NCI-H146 treated with DMSO at 0.1 percent for 48 hours (cell line): ENCODE results near the gene BOLA3.
"Not testable (repeated sequence)": the region's sequence is repeated elsewhere in the genome, so short reads cannot be mapped to it uniquely, and the experiment has no call there.

Experiments used
- DNase-seq: peaks from one replicate; lab custom pipeline; 2025; ENCODE audit not compliant: unreplicated experiment; lab: John Stamatoyannopoulos, UW

Gene BOLA3

DNA sequence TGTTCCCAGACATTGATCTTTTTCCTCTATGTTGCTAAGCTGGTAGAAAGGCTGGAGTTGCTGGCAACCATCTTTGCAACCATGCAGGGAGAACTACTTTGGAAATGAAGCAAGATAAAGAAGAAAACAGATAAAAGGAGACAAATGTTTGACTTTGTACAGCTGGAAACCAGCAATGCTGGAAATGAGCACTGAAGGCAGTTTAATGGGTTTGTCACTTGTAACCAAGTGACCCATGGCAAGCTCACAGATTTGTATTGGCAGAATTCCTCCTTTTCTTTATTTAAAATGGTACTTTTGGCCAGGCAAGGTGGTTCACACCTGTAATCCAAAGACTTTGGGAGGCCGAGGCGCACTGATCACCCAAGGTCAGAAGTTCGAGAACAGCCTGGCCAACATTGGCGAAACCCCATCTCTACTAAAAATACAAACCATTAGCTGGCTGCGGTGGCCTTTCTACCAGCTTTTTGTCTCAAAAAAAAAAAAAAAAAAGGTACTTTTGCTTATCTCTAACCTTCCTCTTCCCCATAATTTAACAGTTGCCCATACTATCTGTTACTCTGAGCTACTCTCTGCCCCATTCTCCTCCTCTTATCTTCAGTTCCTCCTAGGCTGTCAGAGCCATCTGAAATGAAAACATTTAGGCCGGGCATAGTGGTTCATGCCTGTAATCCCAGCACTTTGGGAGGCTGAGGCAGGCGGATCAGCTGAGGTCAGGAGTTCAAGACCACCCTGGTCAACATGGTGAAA lies 2.0 kb upstream of the BOLA3 start:
- no peak for DNase-seq

DNA sequence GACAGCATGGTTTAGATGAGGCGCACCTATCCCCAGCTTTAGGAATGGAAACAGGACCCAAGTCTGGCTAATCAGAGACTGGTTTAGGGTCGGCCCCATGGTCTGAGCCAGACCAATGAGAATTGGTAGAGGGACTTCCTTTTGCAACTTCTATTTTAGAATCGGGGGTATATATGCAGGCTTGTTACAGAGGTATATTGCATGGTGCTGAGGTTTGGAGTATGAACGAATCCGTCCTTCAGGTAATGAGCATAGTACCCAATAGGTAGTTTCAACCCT lies 1.5 kb upstream of the BOLA3 start:
- DNase-seq: no peak

DNA sequence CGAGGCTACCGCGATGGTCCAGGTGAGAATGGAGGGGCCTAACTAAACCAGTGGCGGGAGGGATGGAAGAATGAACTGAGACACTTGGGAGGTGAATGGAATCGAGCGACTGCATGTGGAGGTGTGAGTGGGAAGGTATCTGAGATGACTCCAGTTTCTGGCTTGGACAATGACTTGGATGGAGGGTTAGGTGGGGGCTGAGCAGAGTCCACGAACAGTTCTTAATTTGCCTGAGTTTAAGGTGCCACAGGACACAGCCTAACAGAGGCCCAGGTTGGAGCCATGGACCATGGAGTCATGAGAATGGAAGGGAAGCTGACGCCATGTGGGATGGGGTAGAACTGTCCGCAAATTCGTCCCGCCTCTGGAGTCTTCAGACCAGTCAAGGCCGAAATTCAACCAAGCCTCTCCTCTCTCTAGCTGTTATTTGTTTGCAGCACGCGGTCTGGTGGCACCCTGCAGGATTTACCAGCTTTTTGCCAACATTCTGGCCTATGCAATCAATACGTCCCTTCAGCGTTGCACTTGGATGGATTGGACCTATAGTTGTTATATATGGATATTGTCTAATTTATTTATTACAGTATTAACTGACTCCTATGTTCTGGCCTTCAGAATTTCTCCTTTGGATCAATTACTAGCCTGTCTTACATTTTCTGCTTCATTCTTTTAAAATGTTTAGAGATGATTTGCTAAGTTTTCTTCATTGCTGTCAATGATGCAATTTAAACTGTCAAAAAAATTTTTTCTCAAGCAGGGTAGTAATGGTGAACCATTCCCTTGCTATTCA lies 940 bp upstream of the BOLA3 start:
- no peak for DNase-seq

DNA sequence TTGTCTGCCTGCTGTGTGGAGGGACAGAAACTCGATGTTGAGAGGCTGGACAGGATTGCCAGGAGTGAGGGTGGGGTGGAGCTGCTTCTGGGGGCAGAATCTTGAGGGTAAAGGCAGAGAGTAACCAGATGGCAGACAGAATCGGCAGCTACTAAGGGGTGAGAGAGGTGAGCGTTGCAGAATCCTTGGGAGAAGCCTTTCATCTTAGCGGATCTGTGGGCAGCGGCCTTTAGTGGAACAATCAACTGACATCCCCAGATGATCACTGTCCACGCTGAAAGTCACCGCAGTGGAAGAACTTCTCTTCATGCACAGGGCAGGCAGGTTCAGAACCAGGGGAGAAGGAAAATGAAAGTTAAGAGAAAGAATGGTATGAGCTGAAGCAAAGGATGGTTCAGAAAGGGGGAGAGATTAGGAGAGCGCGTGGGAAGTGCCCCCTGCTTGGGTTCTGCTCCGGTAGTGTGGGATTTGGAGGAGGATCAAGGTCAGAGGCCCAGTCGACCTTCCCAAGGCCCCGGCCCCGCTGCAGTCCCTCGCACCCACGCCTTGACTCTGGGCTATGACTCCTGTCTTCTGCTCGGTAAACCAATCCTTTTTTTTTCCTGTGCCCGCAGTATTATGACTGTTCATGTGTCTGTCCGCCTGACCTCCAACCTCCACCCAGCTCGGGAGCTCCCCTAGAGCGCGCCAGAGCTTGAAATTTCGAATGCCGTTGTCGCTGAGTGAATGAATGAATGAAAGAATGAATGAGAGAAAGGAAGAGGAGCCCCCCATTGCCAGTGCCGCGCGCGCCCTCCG lies 584 bp downstream of the BOLA3 start:
- DNase-seq: no peak

DNA sequence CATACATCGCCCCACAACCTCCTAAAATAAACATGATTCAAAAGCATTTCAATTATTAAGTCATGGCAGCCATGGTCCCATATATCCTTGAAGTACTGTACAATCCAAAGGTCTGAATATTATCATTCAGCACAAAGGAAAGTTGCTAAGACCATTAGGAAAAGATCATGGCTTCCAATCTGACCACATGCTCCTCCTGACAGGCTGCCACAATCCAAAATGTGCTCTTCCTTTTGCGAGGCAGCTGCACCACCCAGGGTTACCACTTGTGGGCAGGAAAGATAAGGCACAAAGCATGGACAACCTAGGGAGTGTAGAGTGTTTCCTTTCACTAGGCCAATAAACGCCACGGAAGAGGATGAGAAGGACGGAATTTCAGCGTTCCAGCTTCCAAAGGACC lies 5.4 kb downstream of the BOLA3 start:
- no peak for DNase-seq

DNA sequence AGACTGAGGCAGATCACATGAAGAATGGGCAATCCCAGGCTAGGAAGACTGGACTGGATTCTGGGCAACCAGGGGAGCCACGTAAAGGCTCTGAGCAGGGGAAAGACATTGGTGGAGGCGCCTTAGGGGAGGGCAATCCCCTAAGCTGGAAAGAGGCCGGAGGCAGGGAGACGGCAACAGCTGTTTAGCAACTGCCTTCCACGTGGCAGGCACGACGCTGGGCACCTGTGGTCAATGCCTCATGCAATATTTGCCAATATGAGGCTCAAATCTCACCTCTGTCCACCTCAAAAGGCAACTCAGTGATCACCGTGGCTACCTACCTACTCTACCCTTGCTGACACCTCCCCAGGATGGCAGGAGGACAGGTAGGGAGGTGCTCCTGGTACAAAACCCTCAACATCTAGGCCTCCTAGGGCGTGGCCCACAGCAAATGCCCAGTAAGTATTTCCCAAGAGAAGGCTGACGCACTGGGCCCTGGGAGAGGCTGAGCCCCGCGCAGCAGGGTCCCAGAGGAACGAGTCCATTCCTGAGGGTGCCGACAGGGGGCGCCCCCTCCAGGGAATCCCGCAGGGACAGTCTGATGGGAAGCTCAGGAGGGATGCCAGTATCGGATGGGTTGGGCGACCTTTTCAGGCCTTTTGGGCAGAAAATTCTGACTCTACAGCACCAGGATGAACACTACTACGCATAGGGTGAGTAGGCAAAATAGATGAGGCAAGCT lies 8.9 kb downstream of the BOLA3 start:
- DNase-seq: no peak

DNA sequence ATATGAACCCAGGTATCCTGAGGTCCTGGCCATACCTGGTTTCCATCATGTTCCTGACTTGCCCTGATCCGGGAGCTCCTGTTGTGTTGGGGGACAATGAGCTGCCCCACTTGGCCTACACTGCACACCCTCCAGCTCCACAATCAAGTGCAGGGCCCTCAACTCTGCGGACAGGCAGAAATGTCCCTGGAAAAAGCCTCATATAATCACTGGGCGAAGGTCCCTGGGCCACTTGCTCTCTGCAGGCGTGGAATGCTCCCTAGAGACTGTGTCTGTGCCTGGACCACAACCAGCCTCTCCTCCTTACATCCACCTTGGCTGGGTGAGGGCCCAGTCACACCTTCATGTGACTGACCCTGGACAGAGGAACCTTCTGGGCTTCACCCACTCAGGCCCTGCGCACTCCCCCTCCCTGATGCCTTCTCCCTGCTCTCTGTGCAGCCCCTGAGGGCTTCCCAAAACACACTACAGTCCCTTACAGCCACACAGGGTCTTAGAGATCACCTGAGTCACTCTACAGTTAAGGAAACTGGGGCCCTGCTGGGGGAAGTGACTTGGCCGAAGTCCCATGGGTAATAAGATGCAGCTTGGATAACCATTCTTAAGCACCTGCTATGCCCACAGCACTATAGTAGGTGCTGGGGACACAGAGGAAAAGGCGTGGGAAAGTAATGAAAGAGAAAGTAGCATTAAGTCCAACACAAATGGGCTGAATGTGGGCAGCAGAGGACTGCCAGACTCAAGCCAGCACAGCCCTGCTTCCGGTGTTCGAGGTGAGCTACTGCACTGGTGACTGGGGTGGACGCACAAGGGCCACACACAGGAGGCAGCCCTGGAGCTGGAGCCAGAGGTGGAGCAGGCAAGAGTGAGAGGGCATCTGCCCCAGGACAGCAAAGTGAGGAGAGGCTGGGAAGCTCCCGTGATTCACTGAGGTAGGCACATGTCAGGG lies 9.8 kb downstream of the BOLA3 start:
- DNase-seq: no peak

DNA sequence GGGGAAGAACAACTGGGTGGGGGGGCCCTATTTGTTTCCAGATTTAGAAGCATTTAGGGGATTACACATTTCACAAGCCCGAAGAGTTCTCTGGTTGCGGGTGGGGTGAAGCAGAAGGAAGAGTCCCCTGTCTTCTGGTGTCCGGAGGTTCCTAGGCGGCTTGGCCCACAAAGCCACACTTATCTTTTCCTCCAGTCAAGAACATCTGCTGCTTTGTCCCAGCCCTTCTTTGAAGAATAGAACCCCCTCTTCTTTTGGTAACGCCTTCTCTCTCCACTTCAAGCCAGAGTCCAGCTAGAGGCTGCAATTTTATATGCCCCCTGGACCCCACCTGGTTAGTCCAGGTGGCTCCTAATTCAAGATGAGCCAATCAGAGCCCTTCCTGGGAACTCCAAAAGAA lies 15.8 kb downstream of the BOLA3 start:
- no peak for DNase-seq

DNA sequence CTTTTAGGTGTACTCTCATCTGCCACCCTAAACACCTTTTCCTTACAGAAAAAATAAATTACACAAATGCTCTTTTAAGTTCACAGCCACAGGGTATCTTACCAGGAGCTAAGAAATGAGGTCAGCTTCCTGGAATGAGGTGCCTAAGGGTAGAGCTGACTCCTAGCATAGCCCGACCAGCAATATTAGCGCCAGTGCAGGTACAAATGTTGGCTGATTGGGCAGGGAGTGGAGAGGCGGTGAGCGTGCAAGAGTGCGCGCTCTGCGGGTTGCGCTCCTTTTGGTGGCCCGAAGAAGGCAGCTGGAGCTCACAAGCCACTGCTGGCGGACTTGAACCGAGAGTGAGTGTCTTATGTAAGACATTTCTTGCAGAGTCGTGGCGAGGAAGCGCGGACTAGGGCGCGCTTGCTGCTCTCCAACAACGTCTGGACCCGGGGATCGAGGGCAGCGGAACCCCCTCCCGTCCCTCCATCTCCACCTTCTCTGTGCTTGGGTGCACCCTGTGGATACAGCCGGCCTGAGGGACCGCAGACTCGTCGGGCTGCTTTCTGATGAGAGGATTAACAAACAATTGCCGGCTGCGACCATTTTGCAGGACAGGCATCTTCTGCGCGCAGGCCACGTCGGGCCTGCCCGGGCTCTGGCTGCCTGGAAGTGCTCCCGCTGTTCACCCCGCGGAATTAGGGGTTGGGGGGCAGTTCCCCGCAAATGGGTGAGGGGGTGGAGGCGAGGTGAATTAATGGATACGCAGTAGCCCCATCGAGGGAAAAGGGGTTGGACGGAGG lies 17.3 kb downstream of the BOLA3 start:
- no peak for DNase-seq

DNA sequence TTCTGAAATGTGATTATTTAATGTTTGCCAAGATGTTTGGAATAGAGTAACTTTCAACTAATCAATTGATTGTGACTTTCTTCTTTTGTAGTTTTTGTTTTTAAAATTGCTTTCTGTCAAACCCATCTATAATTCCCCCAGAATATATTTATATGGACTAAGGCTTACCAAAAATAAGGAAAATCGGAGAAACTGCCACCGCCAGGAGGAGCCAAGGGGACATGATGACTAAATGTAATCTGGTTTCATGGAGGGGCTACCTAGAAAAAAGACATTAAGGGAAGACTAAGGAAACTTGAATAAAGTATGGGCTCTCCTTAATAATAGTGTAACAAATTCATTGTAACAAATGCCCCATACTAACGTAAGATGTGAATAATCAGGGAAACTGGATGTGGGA lies 19.5 kb downstream of the BOLA3 start:
- no peak for DNase-seq

DNA sequence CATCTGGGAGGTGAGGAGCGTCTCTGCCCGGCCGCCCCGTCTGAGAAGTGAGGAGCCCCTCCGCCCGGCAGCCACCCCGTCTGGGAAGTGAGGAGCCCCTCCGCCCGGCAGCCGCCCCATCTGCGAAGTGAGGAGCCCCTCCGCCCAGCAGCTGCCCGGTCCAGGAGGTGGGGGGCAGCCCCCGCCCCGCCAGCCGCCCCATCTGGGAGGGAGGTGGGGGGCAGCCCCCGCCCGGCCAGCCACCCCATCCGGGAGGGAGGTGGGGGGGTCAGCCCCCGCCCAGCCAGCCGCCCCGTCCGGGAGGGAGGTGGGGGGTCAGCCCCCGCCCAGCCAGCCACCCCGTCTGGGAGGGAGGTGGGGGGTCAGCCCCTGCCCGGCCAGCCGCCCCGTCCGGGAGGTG lies 23.8 kb downstream of the BOLA3 start:
- not testable (repeated sequence) for DNase-seq

DNA sequence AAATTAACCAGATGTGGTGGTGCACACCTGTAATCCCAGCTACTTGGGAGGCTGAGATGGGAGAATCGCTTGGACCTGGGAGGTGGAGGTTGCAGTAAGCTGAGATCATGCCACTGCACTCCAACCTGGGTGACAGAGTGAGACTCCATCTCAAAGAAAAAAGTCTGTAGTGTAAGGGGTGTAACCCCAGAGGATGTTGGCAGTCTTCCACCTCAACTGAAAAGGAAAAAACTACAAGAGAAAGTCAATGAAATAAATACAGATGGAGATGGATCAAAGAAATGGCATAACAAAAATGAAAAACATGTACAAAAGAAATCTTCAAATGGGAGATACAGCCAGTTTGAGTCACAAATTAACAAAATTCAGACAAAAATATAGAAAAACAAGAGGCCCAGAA lies 25.9 kb downstream of the BOLA3 start:
- not testable (repeated sequence) for DNase-seq

DNA sequence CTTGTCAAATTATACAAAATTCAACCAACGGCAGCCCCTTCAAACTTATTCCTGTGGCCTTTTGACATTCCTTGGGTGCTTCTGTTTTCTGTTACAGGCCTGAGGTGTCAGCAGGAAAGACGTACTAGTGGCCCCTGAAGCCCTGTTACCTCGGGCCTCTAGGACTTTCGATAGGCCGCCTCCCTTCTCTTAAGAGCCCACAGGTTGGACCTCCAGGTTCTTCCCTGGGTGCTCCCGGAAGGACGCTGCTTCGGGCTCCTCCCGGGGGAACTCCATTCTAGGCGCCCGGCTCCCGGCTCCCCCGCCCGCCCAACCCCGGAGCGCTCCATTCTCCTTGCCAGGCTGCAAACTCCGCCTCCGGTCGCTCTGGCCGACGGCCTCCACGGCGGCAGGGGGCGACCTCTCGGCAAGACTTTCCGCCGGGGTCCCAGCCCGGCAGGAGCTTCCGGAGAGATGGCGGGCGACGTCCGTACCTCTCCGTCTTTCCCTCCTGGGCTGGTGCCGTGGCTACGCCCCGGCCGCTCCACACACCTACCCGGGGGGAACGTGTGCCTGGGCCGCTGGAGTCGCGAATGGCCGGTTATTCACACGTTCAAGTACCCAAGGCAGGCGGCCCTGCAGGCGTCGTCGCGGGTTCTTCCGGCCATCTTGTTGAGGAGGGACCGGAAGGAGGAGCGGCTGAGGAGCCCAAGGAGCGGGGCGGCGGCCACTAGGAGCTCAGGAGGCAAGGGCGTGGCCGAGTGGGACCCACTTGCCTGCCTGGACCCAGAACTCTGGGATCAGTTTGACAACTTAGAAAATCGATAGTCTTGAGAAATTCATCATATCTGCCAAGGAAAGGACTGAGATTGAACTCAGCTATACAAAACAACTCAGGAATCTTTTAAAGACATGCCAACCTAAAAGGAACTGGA lies 27.5 kb downstream of the BOLA3 start:
- DNase-seq: no peak

DNA sequence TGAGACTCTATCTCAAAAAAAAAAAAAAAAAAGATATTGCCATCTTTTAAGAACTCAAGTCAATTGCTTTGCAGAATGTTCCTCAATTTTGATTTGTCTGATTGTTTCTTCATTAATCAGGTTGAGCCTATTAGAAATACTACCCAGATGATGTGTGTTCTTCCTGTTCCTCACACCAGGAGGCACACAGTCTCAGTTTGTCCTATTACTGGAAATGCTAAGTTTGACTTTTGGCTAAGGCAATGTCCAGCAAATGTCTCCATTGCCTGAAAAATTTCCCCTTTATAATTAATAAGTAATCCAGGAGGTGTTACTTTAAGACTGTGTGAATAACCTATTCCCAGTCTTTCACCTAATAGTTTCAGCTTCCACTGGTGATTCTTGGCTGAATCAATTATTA lies 28.4 kb downstream of the BOLA3 start:
- no peak for DNase-seq

DNA sequence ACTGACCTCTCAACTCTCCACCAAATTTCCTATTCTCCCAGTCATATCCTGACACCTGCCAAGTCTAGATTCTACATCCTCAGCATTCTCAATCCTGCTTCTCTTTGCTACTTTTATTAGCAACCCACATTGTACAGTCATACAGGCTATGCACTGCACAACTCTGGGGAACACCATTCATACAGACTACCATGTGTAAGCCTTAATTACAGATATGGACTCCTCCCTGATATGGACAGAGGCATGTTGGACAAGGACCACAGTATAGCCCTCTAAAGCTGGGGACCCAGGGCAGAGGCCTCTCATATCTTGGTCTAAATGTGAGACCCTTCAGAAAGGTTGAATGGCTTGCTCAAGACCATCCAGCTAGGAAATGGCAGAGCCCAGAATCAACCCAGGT lies 36.3 kb downstream of the BOLA3 start:
- no peak for DNase-seq

DNA sequence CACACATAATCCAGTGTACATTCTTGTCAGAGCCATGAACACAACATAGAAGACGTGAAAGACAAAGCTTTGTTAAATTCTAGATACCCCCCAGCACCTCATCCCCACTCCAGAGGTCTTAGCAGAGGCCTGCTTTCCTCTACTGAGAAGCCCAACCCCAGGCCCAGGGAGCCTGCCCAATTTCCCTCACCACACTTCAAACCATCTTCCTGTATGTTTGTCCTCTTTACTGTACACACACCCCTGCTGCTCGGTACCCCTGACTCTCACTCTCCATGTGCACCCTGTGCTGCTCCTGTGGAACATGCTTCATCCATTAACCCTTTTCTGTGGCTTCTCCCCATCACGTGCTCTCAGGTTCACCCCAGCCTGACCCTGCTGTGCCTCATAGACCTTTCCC lies 37.2 kb downstream of the BOLA3 start:
- no peak for DNase-seq

DNA sequence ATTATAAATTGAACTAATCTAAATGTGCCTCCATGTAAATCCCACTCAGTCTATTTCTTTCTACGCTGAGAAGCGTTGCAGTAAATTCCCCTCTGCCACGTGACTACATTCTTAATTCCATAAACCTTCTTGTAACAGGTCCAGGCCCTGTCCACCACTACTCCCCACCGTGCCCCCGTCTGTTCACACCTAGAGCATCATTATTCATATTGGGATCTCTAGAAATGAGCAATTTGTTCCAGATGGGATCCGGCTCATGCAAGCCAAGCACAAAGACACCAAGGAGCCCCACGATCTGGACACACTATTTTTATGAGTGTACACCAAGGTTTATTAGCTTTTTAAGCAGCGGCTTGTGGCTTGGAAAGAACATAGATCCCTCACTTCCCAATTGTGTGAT lies 38.2 kb downstream of the BOLA3 start:
- DNase-seq: no peak

DNA sequence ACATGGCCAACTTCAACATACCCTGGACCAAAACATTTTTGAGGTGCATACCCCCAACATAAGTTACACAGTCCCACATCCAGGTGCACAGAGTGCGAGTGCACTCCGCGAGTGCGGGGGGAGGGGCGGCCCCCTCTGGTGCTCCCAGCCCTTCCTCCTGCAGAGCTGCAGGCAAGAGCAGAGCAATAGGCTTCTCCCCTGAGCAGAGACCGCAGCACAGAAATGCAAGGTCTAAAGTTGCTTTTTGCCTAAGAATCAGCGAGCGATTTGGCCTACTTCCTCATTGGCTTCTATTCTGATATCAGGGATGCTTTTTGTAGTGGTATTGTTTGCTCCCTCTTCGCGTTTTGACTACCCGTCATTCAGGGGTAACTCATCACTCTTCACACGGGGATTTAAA lies 40.6 kb downstream of the BOLA3 start:
- DNase-seq: no peak

DNA sequence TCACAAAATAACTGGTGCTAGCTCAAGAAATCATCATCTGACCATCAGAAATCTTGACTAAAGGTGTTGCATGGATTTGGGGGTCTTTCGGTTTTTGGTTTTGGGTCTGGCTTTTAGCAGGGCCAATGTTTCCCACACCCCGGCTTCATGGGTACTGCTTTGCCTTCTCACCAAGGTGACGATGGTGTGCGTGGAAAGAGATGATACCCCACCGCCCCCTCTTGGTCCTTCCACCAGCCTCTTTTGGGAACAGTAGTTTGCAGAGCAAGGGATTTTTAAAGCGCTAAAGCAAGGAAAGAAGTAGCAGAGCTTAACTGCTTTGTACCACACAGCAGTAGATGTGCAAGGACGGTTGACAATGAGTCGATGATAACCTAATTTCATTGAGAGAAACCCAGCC lies 42.3 kb downstream of the BOLA3 start:
- no peak for DNase-seq
